ENCODE measurements around the gene CIAO3.
"Not testable (repeated sequence)": the region's sequence is repeated elsewhere in the genome, so short reads cannot be mapped to it uniquely, and the experiment has no call there.

The CIAO3 gene

GRCh38 chr16:777826-778225 is 37.0 kb upstream of the CIAO3 start:
- whole genome bisulfite sequencing (ENCODE audit: extremely low coverage, insufficient coverage, insufficient read length), result no CpG with 5 or more reads among the region's 16 CpGs
- no peak overlapping the region for H3K27ac ChIP-seq (ENCODE audit: low read depth, low read length)

DNA sequence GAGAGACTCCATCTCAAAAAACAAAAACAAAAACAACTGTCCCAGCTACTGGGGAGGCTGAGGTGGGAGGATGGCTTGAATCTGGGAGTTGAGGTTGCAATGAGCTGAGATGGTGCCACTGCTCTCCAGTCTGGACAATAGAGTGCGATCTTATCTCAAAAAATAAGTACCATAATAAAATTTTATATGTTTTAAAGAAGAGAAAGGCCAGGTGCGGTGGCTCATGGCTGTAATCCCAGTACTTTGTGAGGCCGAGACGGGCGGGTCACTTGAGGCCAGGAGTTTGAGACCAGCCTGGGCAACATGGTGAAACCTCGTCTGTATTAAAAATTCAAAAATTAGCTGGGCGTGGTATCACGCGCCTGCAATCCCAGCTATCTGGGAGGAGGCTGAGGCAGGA is 36.0 kb upstream of the CIAO3 start:
- no peak overlapping the region for H4K8ac ChIP-seq (ENCODE audit: low read depth, low read length)
- no peak overlapping the region for H2BK120ac ChIP-seq (ENCODE audit: insufficient read depth, low read length, poor library complexity)
- peaks cover 5% of the 10 kb centered on the region in 2 experiments for H3K4me1 ChIP-seq (ENCODE audit: control insufficient read depth in 1 of 2, insufficient read depth in 2 of 2, low read length in 2 of 2)
- WGBS (ENCODE audit: extremely low coverage, insufficient coverage, insufficient read length), result no CpG with 5 or more reads among the region's 9 CpGs
- no peak overlapping the region for H2AFZ ChIP-seq (ENCODE audit: insufficient read depth, low read length, poor library complexity)
- H2BK5ac ChIP-seq (ENCODE audit: low read depth, low read length, poor library complexity), result no peak overlapping the region
- no peaks in the 10 kb centered on the region for H3K79me1 ChIP-seq (ENCODE audit: low read length)
- H3K4ac ChIP-seq (ENCODE audit: low read depth, low read length), result no peak overlapping the region
- no peak overlapping the region for H4K12ac ChIP-seq (ENCODE audit: low read depth, low read length)
- no peak for DNase-seq
- H4K91ac ChIP-seq (ENCODE audit: low read depth, low read length), result no peak overlapping the region
- no peak overlapping the region for H3K4me2 ChIP-seq (ENCODE audit: low read length)
- H3K27me3 ChIP-seq (ENCODE audit: insufficient read depth, low read length), result no peaks in the 10 kb centered on the region
- H3K23ac ChIP-seq (ENCODE audit: low read length), result no peak overlapping the region
- H3K14ac ChIP-seq (ENCODE audit: low read length), result no peak overlapping the region
- H2AK5ac ChIP-seq (ENCODE audit: low read length), result no peak overlapping the region
- H3K9me3 ChIP-seq (ENCODE audit: insufficient read depth, low read depth, low read length), result peaks cover 4% of the 10 kb centered on the region
- no peaks in the 10 kb centered on the region for H3K36me3 ChIP-seq (ENCODE audit: control insufficient read depth in 1 of 2, insufficient read depth in 2 of 2, low read length in 2 of 2)
- H3K4me3 ChIP-seq (ENCODE audit: low read depth, low read length), result no peak overlapping the region
- no peak overlapping the region for H3K9ac ChIP-seq (ENCODE audit: low read length)
- no peak overlapping the region for H2BK12ac ChIP-seq (ENCODE audit: low read length)
- no peaks in the 10 kb centered on the region for H3K79me2 ChIP-seq (ENCODE audit: control insufficient read depth, insufficient read depth, low read length, poor library complexity)
- H3K18ac ChIP-seq (ENCODE audit: low read length), result no peak overlapping the region
- no peak overlapping the region for H3K27ac ChIP-seq (ENCODE audit: low read depth, low read length)

More at GRCh38 chr16:777826-778225, 37.0 kb upstream of the CIAO3 start:
- no peak overlapping the region for H4K91ac ChIP-seq (ENCODE audit: low read depth, low read length)
- H3K27me3 ChIP-seq (ENCODE audit: insufficient read depth, low read length), result no peaks in the 10 kb centered on the region
- H3K4ac ChIP-seq (ENCODE audit: low read depth, low read length), result no peak overlapping the region
- no peak overlapping the region for H3K9ac ChIP-seq (ENCODE audit: low read length)
- H3K4me3 ChIP-seq (ENCODE audit: low read depth, low read length), result no peak overlapping the region
- no peak overlapping the region for H2AK5ac ChIP-seq (ENCODE audit: low read length)
- H3K14ac ChIP-seq (ENCODE audit: low read length), result no peak overlapping the region
- no peak overlapping the region for H2BK12ac ChIP-seq (ENCODE audit: low read length)
- no peak overlapping the region for H3K4me2 ChIP-seq (ENCODE audit: low read length)
- peaks cover 5% of the 10 kb centered on the region in 2 experiments for H3K4me1 ChIP-seq (ENCODE audit: control insufficient read depth in 1 of 2, insufficient read depth in 2 of 2, low read length in 2 of 2)
- peak in 1 of 2 donors; percentile 43 for DNase-seq
- no peak overlapping the region for H4K8ac ChIP-seq (ENCODE audit: low read depth, low read length)
- no peak overlapping the region for H2BK120ac ChIP-seq (ENCODE audit: insufficient read depth, low read length, poor library complexity)
- no peak overlapping the region for H3K23ac ChIP-seq (ENCODE audit: low read length)
- H2AFZ ChIP-seq (ENCODE audit: insufficient read depth, low read length, poor library complexity), result no peak overlapping the region
- H3K36me3 ChIP-seq (ENCODE audit: control insufficient read depth in 1 of 2, insufficient read depth in 2 of 2, low read length in 2 of 2), result no peaks in the 10 kb centered on the region
- H3K18ac ChIP-seq (ENCODE audit: low read length), result no peak overlapping the region
- H3K79me2 ChIP-seq (ENCODE audit: control insufficient read depth, insufficient read depth, low read length, poor library complexity), result no peaks in the 10 kb centered on the region
- peaks cover 4% of the 10 kb centered on the region for H3K9me3 ChIP-seq (ENCODE audit: insufficient read depth, low read depth, low read length)
- no peak overlapping the region for H2BK5ac ChIP-seq (ENCODE audit: low read depth, low read length, poor library complexity)
- no peak overlapping the region for H4K12ac ChIP-seq (ENCODE audit: low read depth, low read length)
- no peaks in the 10 kb centered on the region for H3K79me1 ChIP-seq (ENCODE audit: low read length)

DNA sequence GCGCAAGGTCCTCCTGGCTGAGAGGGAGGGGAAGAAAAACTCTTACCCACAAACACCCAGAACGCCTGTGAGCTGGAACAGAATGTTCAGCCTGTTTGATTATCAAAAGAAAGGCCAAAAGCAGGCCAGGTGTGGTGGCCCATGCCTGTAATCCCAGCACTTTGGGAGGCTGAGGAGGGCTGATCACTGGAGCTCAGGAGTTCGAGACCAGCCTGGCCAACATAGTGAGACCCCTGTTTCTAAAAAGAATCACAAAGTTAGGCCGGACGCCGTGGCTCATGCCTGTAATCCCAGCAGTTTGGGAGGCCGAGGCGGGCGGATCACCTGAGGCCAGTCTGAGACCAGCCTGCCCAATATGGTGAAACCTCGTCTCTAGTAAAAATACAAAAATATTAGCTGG is 35.5 kb upstream of the CIAO3 start:
- not testable (repeated sequence) for H4K8ac ChIP-seq (ENCODE audit: low read depth, low read length); H4K91ac ChIP-seq (ENCODE audit: low read depth, low read length); H2AK5ac ChIP-seq (ENCODE audit: low read length); H2BK120ac ChIP-seq (ENCODE audit: insufficient read depth, low read length, poor library complexity); H2AFZ ChIP-seq (ENCODE audit: insufficient read depth, low read length, poor library complexity); H3K27me3 ChIP-seq (ENCODE audit: insufficient read depth, low read length); H3K4me3 ChIP-seq (ENCODE audit: low read depth, low read length); H4K12ac ChIP-seq (ENCODE audit: low read depth, low read length); H3K23ac ChIP-seq (ENCODE audit: low read length); H3K27ac ChIP-seq (ENCODE audit: low read depth, low read length); H3K9me3 ChIP-seq (ENCODE audit: insufficient read depth, low read depth, low read length); H3K14ac ChIP-seq (ENCODE audit: low read length); H3K79me1 ChIP-seq (ENCODE audit: low read length); H3K4me2 ChIP-seq (ENCODE audit: low read length); H2BK12ac ChIP-seq (ENCODE audit: low read length); H3K79me2 ChIP-seq (ENCODE audit: control insufficient read depth, insufficient read depth, low read length, poor library complexity); H3K4me1 ChIP-seq (ENCODE audit: control insufficient read depth in 1 of 2, insufficient read depth in 2 of 2, low read length in 2 of 2); H3K36me3 ChIP-seq (ENCODE audit: control insufficient read depth in 1 of 2, insufficient read depth in 2 of 2, low read length in 2 of 2); H3K18ac ChIP-seq (ENCODE audit: low read length); H3K4ac ChIP-seq (ENCODE audit: low read depth, low read length); DNase-seq; H3K9ac ChIP-seq (ENCODE audit: low read length); H2BK5ac ChIP-seq (ENCODE audit: low read depth, low read length, poor library complexity)
- no CpG with 5 or more reads among the region's 10 CpGs for WGBS (ENCODE audit: extremely low coverage, insufficient coverage, insufficient read length)

DNA sequence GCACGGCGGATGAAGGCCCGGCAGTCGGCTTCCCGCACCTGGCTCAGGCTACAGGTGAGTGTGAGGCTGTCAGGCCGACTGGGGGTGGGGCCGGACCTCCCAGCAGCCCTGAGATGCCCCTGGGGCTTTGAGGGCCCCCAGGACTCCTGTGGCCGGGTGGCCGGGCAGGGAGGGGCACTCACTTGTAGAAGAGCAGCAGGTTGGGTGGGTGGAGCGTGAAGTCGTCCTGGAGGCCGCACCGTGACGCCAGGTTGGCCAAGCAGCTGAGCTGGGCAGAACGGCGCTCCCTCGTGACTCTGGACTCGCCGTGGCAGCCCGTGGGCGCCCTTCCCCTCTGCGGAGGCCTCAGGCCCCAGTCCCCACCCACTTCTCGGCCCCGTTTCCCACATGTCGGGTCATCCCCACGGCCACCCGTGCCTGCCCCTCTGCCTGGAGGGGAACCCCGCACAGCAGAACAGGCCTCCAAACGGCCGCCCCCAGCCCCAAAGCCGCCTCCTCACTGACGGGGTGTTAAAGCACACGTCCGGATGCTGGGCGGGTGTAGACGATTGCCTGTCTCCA is 34.5 kb upstream of the CIAO3 start:
- no peak overlapping the region for H3K9ac ChIP-seq (ENCODE audit: low read length)
- H3K4me2 ChIP-seq (ENCODE audit: low read length), result no peak overlapping the region
- no CpG with 5 or more reads among the region's 36 CpGs for WGBS (ENCODE audit: extremely low coverage, insufficient coverage, insufficient read length)
- H3K14ac ChIP-seq (ENCODE audit: low read length), result no peak overlapping the region
- peaks cover 5% of the 10 kb centered on the region in 2 experiments for H3K4me1 ChIP-seq (ENCODE audit: control insufficient read depth in 1 of 2, insufficient read depth in 2 of 2, low read length in 2 of 2)
- H4K8ac ChIP-seq (ENCODE audit: low read depth, low read length), result no peak overlapping the region
- no peak overlapping the region for H3K4ac ChIP-seq (ENCODE audit: low read depth, low read length)
- no peak overlapping the region for H4K91ac ChIP-seq (ENCODE audit: low read depth, low read length)
- H4K12ac ChIP-seq (ENCODE audit: low read depth, low read length), result no peak overlapping the region
- H2AFZ ChIP-seq (ENCODE audit: insufficient read depth, low read length, poor library complexity), result no peak overlapping the region
- DNase-seq, result no peak
- H3K79me1 ChIP-seq (ENCODE audit: low read length), result no peaks in the 10 kb centered on the region
- no peak overlapping the region for H3K4me3 ChIP-seq (ENCODE audit: low read depth, low read length)
- H2BK12ac ChIP-seq (ENCODE audit: low read length), result no peak overlapping the region
- no peaks in the 10 kb centered on the region for H3K9me3 ChIP-seq (ENCODE audit: insufficient read depth, low read depth, low read length)
- no peak overlapping the region for H3K18ac ChIP-seq (ENCODE audit: low read length)
- H2BK120ac ChIP-seq (ENCODE audit: insufficient read depth, low read length, poor library complexity), result no peak overlapping the region
- no peak overlapping the region for H3K23ac ChIP-seq (ENCODE audit: low read length)
- no peaks in the 10 kb centered on the region for H3K27me3 ChIP-seq (ENCODE audit: insufficient read depth, low read length)
- H3K36me3 ChIP-seq (ENCODE audit: control insufficient read depth in 1 of 2, insufficient read depth in 2 of 2, low read length in 2 of 2), result no peaks in the 10 kb centered on the region
- no peak overlapping the region for H2AK5ac ChIP-seq (ENCODE audit: low read length)
- H2BK5ac ChIP-seq (ENCODE audit: low read depth, low read length, poor library complexity), result no peak overlapping the region
- H3K27ac ChIP-seq (ENCODE audit: low read depth, low read length), result no peak overlapping the region
- H3K79me2 ChIP-seq (ENCODE audit: control insufficient read depth, insufficient read depth, low read length, poor library complexity), result no peaks in the 10 kb centered on the region

Data from trophoblast cell (in vitro differentiated cells and primary cell).